ENCODE results near the gene NFE2L2. TPM values are rescaled to one million over a fixed set of nuclear protein-coding genes. Genes with fewer than 3 reads are reported as not detected.
A peak's percentile ranks its signal among the peaks of the same experiment; 100 is the strongest.

Gene NFE2L2
- total and polyA plus RNA-seq, 9 of the 15 experiments (the other 6 are each of a cell fraction or from before 2014, with no cell fraction given): 29.3 to 120 (median 59.3) TPM

GRCh38 chr2:177212106-177212890 lies 52.2 kb downstream of the NFE2L2 start, which contains the start of gene HNRNPA3 (continued):
- no peak for TF ChIP-seq CHAMP1 (IDR thresholded peaks at IDR 0.05)
- TF ChIP-seq KLF6 (CRISPR knock-in tag; IDR thresholded peaks at IDR 0.05; ENCODE audit: borderline replicate concordance): peak; percentile 69; the same call in 1 of the 2 replicates
- no peak for TF ChIP-seq ZNF274 (IDR thresholded peaks at IDR 0.05; ENCODE audit: borderline replicate concordance, low read depth, low read length)
- peak; percentile 73; the same call in 1 of the 2 replicates for TF ChIP-seq BACH1 (tag; IDR thresholded peaks at IDR 0.05)
- no peak for TF ChIP-seq MYBL2 (IDR thresholded peaks at IDR 0.05; ENCODE audit: low read depth)
- TF ChIP-seq MYBL2 (CRISPR knock-in tag; IDR thresholded peaks at IDR 0.05; ENCODE audit: borderline replicate concordance): no peak
- TF ChIP-seq TBP (optimal IDR thresholded peaks at IDR 0.05; ENCODE audit: low read depth, low read length): no peak
- TF ChIP-seq HMGXB4 (CRISPR knock-in tag; IDR thresholded peaks at IDR 0.05): no peak
- peak; percentile 80 for TF ChIP-seq KHSRP (IDR thresholded peaks at IDR 0.05)
- TF ChIP-seq MYC (IDR thresholded peaks at IDR 0.05; ENCODE audit: low read depth, low read length): peak; percentile 93
- TF ChIP-seq MYC (CRISPR knock-in tag; IDR thresholded peaks at IDR 0.05; ENCODE audit: borderline replicate concordance, low read depth): peak; percentile 96
- no peak; the same call in 1 of the 2 replicates for TF ChIP-seq NCOA6 (IDR thresholded peaks at IDR 0.05)
- no peak for TF ChIP-seq CEBPZ (IDR thresholded peaks at IDR 0.05; ENCODE audit: borderline replicate concordance, low read depth, low read length)
- no peak for TF ChIP-seq ZNF253 (CRISPR knock-in tag; conservative IDR thresholded peaks at IDR 0.05)
- TF ChIP-seq TCF3 (CRISPR knock-in tag; IDR thresholded peaks at IDR 0.05): no peak
- TF ChIP-seq CEBPB (tag; IDR thresholded peaks at IDR 0.05): no peak
- no peak for TF ChIP-seq XRCC5 (IDR thresholded peaks at IDR 0.05; ENCODE audit: low read depth, low read length)
- TF ChIP-seq RUNX1 (IDR thresholded peaks at IDR 0.05; ENCODE audit: low read depth): no peak
- peak; percentile 65 for TF ChIP-seq NCOA1 (IDR thresholded peaks at IDR 0.05; ENCODE audit: low read depth)
- TF ChIP-seq HDAC3 (IDR thresholded peaks at IDR 0.05; ENCODE audit: borderline replicate concordance, partially characterized antibody): no peak
- TF ChIP-seq SMAD3 (CRISPR knock-in tag; conservative IDR thresholded peaks at IDR 0.05): peak; percentile 71; the same call in 1 of the 2 replicates
- TF ChIP-seq KDM5B (IDR thresholded peaks at IDR 0.05; ENCODE audit: insufficient replicate concordance, low read depth, low read length): peak; percentile 95

Data from K562 (cell line).